Measurements from ENCODE around the gene RREB1. TPM values are rescaled to one million over a fixed set of nuclear protein-coding genes. Genes with fewer than 3 reads are reported as not detected.

The RREB1 gene
- total RNA-seq, 1 donor from 2014 or later, result 1.6 TPM

DNA sequence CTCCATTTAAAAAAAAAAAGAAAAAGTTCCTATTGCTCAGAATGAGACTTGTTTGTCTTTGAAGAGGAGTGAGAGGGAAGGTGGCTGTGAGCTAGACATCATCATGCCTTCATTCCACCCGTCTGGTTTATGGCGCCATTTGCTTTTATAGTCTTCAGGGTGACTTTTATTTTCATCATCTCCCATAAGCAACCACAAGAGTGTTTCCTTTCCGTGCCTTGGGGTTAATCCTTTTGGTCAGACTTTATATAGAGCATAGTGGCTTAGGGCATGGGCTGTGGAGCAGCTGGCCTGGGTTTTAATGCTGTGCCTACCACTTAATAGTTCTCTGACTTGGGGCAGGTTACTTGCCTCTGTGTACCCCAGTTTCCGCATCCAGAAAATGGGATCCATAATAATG is 77.8 kb downstream of the RREB1 start:
- FAIRE-seq, result no peak

DNA sequence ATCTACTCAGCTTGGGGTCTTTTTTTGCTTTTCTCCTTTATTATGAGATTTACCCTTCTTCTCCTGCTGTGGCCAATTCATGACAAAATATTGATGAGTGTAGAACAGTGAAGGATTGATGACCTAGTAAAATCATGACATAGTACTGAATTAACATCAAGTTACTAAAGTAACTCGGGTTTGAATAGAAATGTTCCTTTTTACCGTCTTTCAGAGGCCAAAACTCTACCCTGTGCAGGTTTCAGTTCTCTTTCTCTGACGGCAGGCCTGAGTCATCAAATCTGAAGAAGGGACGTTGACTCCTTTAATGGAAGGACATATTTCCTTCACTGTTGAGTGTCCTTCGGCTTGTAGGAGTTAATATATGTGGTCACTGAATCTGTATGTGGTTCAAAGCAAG is 80.7 kb downstream of the RREB1 start:
- FAIRE-seq (no peak), DNase-seq (ENCODE audit: low spot score in 2 of 2) (no peak)

More for the DNA sequence above, 77.8 kb downstream of the RREB1 start:
- DNase-seq (ENCODE audit: low spot score in 2 of 2), result no peak

DNA sequence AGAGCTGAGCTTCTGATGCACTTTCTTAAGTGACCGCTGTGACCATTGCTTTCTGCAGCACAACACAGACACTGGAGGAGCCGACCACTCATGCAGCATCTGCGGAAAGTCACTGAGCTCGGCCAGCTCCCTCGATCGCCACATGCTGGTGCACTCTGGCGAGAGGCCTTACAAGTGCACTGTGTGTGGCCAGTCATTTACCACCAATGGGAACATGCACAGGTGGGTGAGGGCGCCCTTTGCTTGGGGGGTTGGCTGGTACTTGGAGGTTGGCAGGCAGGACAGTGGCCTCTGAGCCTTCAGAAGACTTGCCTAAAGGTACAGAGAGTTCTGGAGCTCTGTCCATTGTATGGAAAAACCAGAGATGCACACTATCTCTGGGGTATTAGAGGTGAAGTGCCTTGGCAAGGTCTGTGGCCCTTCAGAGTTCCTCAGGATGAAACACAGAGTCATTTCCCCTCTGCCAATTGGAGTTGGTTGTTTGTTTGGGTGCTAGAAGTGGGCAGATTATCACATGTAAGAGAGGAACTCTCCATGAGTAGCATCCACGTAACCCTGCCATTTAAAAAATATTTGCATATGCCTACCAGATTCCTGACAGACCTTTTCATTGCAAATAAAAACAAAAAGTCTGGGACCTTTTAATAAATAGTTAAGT is 81.5 kb downstream of the RREB1 start:
- no peak for DNase-seq (ENCODE audit: low spot score in 2 of 2)
- FAIRE-seq, result no peak

DNA sequence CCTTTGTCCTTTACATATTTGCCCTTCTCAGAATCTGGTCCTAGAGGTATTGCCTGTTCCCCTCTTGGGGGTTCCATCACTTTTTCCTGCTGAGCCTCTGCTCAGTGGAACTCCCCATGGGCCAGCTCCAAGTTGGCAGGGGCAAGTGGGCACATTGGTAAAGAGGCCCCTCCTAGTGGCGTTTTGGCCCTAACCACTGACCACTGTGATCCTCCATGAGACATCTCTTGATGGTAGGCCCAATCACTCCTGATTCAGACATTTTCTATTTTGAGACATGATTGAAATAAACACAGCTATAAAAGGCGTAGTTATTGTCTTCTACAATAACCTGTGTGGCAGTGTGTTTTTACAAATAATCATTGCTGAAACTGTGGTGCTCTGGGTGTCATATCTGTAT is 83.0 kb downstream of the RREB1 start:
- FAIRE-seq, result no peak

GRCh38 chr6:7193122-7193521 is 85.4 kb downstream of the RREB1 start:
- FAIRE-seq (no peak), DNase-seq (ENCODE audit: low spot score in 2 of 2) (no peak)

More for the DNA sequence above, 83.0 kb downstream of the RREB1 start:
- DNase-seq (ENCODE audit: low spot score in 2 of 2), result no peak

DNA sequence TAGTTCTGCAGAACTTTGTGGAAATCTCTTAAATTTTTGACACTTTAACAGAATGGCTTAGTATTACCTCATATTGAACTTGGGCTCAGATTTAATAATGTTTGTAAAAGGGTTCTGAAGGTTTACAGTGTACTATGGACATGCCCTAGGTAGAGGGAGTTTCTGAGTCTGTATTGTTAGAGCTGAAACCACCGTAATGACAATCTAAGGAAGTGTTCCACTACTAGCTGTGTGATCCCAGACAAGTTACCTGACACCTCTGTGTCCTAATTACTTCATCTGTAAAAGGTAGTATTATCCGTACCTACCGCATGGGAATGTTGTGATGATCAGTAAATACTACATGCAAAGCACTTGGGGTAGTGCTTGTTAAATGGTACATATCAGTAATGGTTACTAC is 86.9 kb downstream of the RREB1 start:
- DNase-seq (ENCODE audit: low spot score in 2 of 2) (no peak), FAIRE-seq (no peak)

GRCh38 chr6:7195339-7196018 is 87.7 kb downstream of the RREB1 start:
- DNase-seq (ENCODE audit: low spot score in 2 of 2) (no peak), FAIRE-seq (no peak)

GRCh38 chr6:7196019-7196402 is 88.2 kb downstream of the RREB1 start:
- FAIRE-seq, result no peak

DNA sequence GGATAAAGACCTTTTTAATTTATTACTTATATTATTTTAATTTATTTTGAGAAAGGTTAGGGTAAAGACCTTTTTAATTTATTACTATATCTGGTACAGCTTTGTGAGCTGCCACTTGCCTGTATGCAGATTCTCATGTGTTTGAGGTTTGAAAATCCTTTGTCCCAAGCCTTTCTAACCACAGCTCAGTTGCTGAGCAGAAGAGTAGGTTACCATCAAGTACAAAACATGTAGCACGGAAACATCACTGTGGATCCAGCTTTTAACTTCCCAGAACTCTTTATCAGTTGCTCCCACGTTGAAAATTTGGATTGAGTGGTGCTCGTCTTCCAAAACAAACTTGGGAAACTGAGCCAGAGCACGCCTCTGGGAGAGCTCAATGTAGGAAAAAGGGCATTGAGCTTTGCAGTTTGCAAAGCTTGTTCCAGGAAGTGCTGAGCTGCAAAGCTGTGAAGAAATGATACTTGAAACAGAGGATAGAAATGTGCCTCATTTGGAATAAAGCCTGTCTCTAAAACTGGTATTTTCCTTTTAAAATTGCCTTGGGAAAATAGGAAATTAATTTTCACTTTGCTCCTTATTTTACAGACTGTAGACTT is 89.0 kb downstream of the RREB1 start:
- DNase-seq (ENCODE audit: low spot score in 2 of 2), result no peak
- FAIRE-seq, result no peak

More at GRCh38 chr6:7196019-7196402, 88.2 kb downstream of the RREB1 start:
- DNase-seq (ENCODE audit: low spot score in 2 of 2), result no peak

DNA sequence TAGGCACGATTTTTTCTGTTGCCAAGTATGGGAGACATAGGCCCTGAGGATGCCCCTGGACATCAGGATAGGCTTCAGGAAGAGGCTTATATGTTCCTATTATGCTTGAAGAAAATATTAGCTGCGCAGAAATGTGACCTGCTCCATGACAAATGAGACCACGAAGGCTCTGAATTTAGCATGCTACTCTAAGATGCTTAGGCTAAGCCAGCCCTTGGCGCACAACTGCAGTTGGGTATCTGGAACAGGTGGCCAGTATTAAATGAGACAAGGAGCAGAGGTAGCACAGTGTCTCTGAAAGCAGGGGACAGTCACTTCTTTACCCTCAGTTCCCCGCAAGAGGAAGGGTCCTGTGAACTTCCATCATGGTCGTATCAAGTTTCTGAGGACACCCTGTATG is 90.0 kb downstream of the RREB1 start:
- no peak for DNase-seq (ENCODE audit: low spot score in 2 of 2)
- FAIRE-seq, result no peak

DNA sequence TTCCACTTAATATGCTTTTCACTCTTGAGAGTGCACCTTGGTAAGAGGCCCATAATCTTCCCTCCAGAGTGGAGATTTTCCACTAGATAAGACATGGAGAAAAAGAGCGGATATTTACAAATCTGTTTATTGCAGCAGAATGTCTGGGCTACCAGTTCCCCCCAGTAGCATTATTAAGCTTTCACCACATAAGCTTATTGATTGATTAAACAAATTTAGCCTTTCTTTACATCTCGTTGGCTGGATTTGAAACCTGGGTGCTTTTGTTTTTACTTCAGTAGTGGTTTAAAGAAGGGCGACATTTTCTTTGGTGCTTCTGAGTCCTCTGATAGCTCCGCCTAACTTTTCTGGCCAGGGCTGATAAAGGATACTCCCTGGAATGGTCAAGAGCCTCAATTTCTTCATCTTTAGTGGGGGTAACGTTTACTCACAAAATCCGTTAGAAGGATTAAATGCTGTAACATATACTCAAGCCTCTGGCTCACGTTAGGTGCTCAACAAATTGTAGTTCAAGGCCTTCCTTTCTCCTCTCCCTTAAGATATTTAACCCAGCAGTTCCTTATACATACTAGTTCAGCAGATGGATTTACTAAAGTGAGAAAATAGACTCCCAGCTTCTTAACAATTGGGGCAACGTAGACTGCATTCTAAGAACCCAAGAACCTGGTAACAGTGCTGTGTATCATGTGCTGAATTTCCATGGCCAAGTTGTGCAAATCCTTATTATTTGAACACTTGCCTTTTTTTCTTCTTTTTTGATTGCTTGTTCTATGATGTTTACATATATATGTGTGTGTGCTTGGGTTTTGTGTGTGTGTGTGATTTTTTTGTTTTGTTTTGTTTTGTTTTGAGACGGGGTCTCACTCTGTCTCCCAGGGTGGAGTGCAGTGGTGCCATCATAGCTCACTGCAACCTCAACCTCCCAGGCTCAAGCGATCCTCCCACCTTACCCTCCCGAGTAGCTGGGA is 91.4 kb downstream of the RREB1 start:
- no peak for DNase-seq (ENCODE audit: low spot score in 2 of 2)
- no peak for FAIRE-seq

- FAIRE-seq, result no peak
- DNase-seq (ENCODE audit: low spot score in 2 of 2), result no peak
Observed at GRCh38 chr6:7200598-7201443, 93.1 kb downstream of the RREB1 start.

DNA sequence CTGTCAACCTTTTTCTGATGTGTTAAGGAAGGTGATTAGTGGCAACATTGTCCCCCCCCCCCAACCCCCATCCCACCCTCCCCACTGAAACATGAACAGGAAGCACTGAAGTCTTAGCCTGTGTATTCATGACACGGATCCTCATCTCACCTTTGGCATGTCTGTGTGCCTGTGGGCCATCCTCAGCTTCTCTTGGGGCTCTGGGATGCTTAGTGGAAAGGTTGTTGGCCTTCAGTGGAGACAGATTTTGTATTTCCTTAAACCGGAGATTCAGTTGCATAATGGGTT is 93.6 kb downstream of the RREB1 start:
- FAIRE-seq (no peak), DNase-seq (ENCODE audit: low spot score in 2 of 2) (no peak)

DNA sequence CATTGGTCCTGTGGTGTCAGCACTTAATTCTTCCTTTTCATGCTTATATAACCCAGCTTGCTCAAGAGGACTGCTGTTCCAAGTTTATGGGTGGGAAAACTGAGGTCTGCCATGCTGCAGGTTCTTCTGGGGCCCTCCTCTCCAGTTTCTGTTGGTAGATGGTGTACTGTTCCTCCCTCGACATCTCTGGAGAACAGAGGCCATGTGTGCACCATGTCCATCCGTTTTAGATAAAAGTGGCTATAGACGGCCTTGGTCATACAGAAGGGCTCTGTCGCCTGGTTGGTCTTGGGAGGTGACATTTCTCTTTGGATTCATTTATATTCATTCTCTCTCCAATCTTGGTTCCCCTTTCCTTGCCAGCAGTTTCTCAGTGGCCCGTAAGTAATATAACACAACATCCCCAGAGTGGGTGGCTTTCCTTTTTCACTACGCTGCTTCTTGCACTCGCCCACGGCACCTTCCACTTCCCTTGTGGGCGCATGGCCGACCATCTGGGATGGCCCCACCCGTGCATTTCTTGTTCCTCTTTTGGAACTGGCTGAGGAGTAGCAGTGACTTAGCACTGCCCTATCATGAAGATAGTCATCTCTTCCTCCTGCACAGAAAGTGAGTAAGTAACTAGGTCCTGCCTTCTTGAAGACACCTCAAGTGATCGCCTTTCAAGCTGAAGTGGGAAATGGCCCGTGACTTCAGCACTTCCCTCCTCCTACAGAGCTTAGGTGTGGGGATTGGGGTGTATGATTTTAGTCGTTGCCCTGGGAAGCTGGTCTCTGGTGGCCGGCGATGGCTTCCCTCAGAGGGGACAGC is 94.2 kb downstream of the RREB1 start:
- peak in 1 of 2 donors; percentile 47 for DNase-seq (ENCODE audit: low spot score in 2 of 2)
- no peak for FAIRE-seq

DNA sequence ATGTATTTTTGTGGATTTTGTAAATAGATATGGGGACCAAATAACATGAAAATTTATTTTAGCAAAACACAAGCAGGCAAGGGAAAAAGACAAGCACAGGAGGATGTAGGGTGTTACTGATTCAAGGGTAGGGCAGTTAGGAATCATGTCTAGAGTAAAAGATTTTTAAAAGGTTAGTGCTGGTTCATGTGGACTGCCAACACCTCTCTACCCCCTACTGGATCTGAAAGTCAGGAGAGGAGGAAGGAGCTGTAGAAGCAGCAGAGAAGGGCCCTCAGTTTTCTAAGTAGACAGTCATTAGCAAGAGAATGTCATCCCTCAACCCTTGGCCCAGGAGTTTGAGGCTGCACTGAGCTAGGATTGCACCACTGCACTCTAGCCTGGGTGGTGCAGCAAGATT is 95.2 kb downstream of the RREB1 start:
- no peak for DNase-seq (ENCODE audit: low spot score in 2 of 2)
- FAIRE-seq, result no peak

DNA sequence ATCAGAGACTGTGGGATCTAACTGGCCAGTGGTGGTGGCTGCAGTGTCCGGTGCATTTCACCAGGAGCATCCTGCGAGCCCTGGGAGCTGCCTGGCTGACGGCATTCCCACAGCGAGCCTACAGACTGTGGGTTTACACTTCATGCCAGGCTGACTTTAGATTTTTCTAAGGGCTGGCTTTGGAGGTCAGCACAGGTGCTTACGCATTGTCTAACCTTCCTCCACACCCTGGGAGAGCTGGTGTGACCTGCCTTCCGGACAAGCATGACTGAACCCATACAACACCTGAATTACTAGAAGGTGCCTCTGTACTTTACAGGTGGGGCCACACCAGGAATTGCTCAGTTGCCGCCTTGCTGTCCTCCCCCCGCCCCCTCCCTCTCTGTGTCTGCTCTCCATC is 96.2 kb downstream of the RREB1 start:
- FAIRE-seq, result no peak

GRCh38 chr6:7204726-7205125 is 97.0 kb downstream of the RREB1 start:
- no peak for DNase-seq (ENCODE audit: low spot score in 2 of 2)
- FAIRE-seq, result no peak

More for the DNA sequence above, 96.2 kb downstream of the RREB1 start:
- no peak for DNase-seq (ENCODE audit: low spot score in 2 of 2)

DNA sequence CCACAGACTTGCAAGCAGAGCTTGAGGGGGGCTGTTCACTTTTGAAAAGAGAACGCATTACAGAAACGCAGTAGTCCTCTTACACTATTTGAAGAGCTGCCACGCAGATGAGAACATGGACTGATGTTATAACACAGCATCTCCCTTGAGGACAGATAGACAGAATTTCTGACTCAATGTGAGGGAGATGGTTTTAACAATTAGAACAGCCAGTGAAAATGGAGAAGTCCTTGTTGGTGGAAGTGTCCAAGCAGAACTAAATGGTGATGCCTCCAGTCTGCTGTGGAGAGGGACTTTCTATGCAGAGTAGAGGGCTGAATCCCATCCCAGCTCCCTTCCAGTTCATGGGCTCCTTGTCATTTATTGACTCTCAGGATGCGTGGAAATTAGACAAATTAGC is 100.0 kb downstream of the RREB1 start:
- FAIRE-seq (no peak), DNase-seq (ENCODE audit: low spot score in 2 of 2) (no peak)

- DNase-seq (ENCODE audit: low spot score in 2 of 2) (no peak), FAIRE-seq (no peak)
Observed at GRCh38 chr6:7213416-7213815, 105.7 kb downstream of the RREB1 start.
